HG03521 (cell line): ENCODE measurements around the gene APP.
"Not testable (repeated sequence)": the region's sequence is repeated elsewhere in the genome, so short reads cannot be mapped to it uniquely, and the experiment has no call there.

ENCODE experiments used
- ATAC-seq: cut with Tn5 transposase; IDR thresholded peaks from one replicate; pipeline ENCODE4 v1.9.1; 2021; ENCODE audit warnings: mild to moderate bottlenecking, moderate library complexity; ENCODE audit not compliant: unreplicated experiment

Gene APP

GRCh38 chr21:26100573-26100972, 70.0 kb downstream of the APP start:
- no peak for ATAC-seq

GRCh38 chr21:26099610-26100219, 70.9 kb downstream of the APP start:
- ATAC-seq: no peak

GRCh38 chr21:26098772-26099397, 71.7 kb downstream of the APP start:
- no peak for ATAC-seq

GRCh38 chr21:26097475-26097874, 73.1 kb downstream of the APP start:
- ATAC-seq: no peak

GRCh38 chr21:26096494-26097371, 73.8 kb downstream of the APP start:
- ATAC-seq: no peak

GRCh38 chr21:26095131-26095530, 75.4 kb downstream of the APP start:
- no peak for ATAC-seq

GRCh38 chr21:26093122-26093521, 77.4 kb downstream of the APP start:
- no peak for ATAC-seq

- ATAC-seq: no peak
Measured at GRCh38 chr21:26091480-26092018, 79.0 kb downstream of the APP start.

- no peak for ATAC-seq
Measured at GRCh38 chr21:26089730-26090129, 80.8 kb downstream of the APP start.

GRCh38 chr21:26087223-26087918, 83.2 kb downstream of the APP start:
- ATAC-seq: no peak

- ATAC-seq: no peak
Measured at GRCh38 chr21:26085882-26086281, 84.7 kb downstream of the APP start.

GRCh38 chr21:26085127-26085526, 85.4 kb downstream of the APP start:
- no peak for ATAC-seq

GRCh38 chr21:26082549-26082948, 88.0 kb downstream of the APP start:
- ATAC-seq: no peak

GRCh38 chr21:26081175-26081760, 89.3 kb downstream of the APP start:
- ATAC-seq: not testable (repeated sequence)

GRCh38 chr21:26080211-26080610, 90.4 kb downstream of the APP start:
- ATAC-seq: no peak

GRCh38 chr21:26079366-26079765, 91.2 kb downstream of the APP start:
- ATAC-seq: no peak

GRCh38 chr21:26077521-26077920, 93.0 kb downstream of the APP start:
- ATAC-seq: no peak

GRCh38 chr21:26072666-26073615, 97.6 kb downstream of the APP start:
- no peak for ATAC-seq

GRCh38 chr21:26070822-26071425, 99.6 kb downstream of the APP start:
- no peak for ATAC-seq
